HepG2 (cell line): ENCODE data around the gene CRY1. TPM values are rescaled to one million over a fixed set of nuclear protein-coding genes. Genes with fewer than 3 reads are reported as not detected.

ENCODE experiments used
- ZNF615 ChIP-seq: sonication (generic); formaldehyde crosslinking; IDR thresholded peaks from 2 replicates; pipeline ENCODE4 v1.5.0; 2020; ENCODE audit warnings: mild to moderate bottlenecking, missing genetic modification reagents, borderline replicate concordance
- ZNF781 ChIP-seq: sonication (generic); formaldehyde crosslinking; IDR thresholded peaks from 2 replicates; pipeline ENCODE4 v1.5.1; 2020; ENCODE audit warnings: borderline replicate concordance, mild to moderate bottlenecking, missing genetic modification reagents; ENCODE audit errors: not compliant biosample characterization
- polyA plus RNA-seq, 8 experiments: library from polyadenylated mRNA; depleted of rRNA in 3 of 8; stranded (reverse) in 7 of 8; unstranded in 1 of 8; fragments of >200 nt; fragmentation: Illumina TruSeq in 4 of 8; extraction: Trizol in 4 of 8; gene quantifications; 2 replicates each; pipeline versions ENCODE4 v1.2.1 to v1.2.3, GENCODE V29; 2011 to 2016; ENCODE audit warnings: low read depth in 4 of 8, missing spikeins in 1 of 8, mixed read lengths in 1 of 8; ENCODE audit not compliant: insufficient read depth in 1 of 8
- total RNA-seq, 5 experiments: library from RNA; depleted of rRNA; stranded (reverse); fragments of >200 nt; fragmentation: Illumina TruSeq; extraction: Trizol; gene quantifications; 2 replicates each; pipeline ENCODE4 v1.2.3, GENCODE V29; 2016; ENCODE audit warnings: low read depth in 1 of 5
- TF ChIP-seq, protein P1 (sequence below): sonication (generic); formaldehyde crosslinking; IDR thresholded peaks from 2 replicates; pipeline ENCODE4 v1.4.0; 2020; ENCODE audit warnings: missing genetic modification reagents, borderline replicate concordance
- TF ChIP-seq, protein P2 (sequence below): sonication (generic); formaldehyde crosslinking; IDR thresholded peaks from 2 replicates; pipeline ENCODE4 v1.4.0; 2020; ENCODE audit warnings: missing genetic modification reagents
- TF ChIP-seq, protein P3 (sequence below): sonication (generic); formaldehyde crosslinking; IDR thresholded peaks from 2 replicates; pipeline ENCODE4 v1.8.0; 2022; ENCODE audit warnings: low read depth, missing genetic modification reagents

Gene CRY1
- total and polyA plus RNA-seq, 2 of the 13 experiments (the other 11 are each of a cell fraction or from before 2014, with no cell fraction given): 11.4 to 13.9 TPM

- TF ChIP-seq ZNF781 (CRISPR knock-in tag): no peak
- TF ChIP-seq, protein P1, sequence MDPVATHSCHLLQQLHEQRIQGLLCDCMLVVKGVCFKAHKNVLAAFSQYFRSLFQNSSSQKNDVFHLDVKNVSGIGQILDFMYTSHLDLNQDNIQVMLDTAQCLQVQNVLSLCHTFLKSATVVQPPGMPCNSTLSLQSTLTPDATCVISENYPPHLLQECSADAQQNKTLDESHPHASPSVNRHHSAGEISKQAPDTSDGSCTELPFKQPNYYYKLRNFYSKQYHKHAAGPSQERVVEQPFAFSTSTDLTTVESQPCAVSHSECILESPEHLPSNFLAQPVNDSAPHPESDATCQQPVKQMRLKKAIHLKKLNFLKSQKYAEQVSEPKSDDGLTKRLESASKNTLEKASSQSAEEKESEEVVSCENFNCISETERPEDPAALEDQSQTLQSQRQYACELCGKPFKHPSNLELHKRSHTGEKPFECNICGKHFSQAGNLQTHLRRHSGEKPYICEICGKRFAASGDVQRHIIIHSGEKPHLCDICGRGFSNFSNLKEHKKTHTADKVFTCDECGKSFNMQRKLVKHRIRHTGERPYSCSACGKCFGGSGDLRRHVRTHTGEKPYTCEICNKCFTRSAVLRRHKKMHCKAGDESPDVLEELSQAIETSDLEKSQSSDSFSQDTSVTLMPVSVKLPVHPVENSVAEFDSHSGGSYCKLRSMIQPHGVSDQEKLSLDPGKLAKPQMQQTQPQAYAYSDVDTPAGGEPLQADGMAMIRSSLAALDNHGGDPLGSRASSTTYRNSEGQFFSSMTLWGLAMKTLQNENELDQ (CRISPR knock-in tag): no peak
- no peak for TF ChIP-seq ZNF615 (CRISPR knock-in tag)
- TF ChIP-seq, protein P2, sequence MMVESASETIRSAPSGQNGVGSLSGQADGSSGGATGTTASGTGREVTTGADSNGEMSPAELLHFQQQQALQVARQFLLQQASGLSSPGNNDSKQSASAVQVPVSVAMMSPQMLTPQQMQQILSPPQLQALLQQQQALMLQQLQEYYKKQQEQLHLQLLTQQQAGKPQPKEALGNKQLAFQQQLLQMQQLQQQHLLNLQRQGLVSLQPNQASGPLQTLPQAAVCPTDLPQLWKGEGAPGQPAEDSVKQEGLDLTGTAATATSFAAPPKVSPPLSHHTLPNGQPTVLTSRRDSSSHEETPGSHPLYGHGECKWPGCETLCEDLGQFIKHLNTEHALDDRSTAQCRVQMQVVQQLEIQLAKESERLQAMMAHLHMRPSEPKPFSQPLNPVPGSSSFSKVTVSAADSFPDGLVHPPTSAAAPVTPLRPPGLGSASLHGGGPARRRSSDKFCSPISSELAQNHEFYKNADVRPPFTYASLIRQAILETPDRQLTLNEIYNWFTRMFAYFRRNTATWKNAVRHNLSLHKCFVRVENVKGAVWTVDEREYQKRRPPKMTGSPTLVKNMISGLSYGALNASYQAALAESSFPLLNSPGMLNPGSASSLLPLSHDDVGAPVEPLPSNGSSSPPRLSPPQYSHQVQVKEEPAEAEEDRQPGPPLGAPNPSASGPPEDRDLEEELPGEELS (CRISPR knock-in tag): no peak
- TF ChIP-seq, protein P3, sequence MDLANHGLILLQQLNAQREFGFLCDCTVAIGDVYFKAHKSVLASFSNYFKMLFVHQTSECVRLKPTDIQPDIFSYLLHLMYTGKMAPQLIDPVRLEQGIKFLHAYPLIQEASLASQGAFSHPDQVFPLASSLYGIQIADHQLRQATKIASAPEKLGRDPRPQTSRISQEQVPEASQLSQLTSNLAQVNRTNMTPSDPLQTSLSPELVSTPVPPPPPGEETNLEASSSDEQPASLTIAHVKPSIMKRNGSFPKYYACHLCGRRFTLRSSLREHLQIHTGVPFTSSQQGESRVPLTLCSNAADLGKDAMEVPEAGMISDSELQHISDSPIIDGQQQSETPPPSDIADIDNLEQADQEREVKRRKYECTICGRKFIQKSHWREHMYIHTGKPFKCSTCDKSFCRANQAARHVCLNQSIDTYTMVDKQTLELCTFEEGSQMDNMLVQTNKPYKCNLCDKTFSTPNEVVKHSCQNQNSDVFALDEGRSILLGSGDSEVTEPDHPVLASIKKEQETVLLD: no peak
- TF ChIP-seq, all 625 proteins: peak for 0
Observed at GRCh38 chr12:107129315-107129930, 36.1 kb upstream of the CRY1 start (continued).
